HEK293 (cell line): Measurements from ENCODE around the gene BRPF1.

ENCODE experiments used
- CTCF ChIA-PET: fragments of 350-600 bp; formaldehyde crosslinking; extraction: SDS; loops from one replicate; lab custom pipeline; 2021; ENCODE audit warnings: antibody characterized with exemption; lab: Yijun Ruan, JAX
- POLR2A ChIA-PET: fragments of 300-600 bp; formaldehyde crosslinking; extraction: SDS; loops from one replicate; lab custom pipeline; 2020; ENCODE audit warnings: antibody characterized with exemption, inconsistent platforms; lab: Yijun Ruan, JAX
- H3K27ac ChIP-seq: fragments of 200-500 bp; sonication (Bioruptor generic); 2 replicates; pipeline ENCODE4 v1.5.1; 2014; ENCODE audit warnings: low read depth, low read length, control low read depth, inconsistent platforms; ENCODE audit errors: extremely low read depth
- H3K36me3 ChIP-seq, 2 experiments: fragments of 200-500 bp in 1 of 2; sonication (Bioruptor generic) in 1 of 2; 1 replicate in 1 of 2; 2 replicates in 1 of 2; pipeline ENCODE4 v1.5.1; 2014 to 2017; ENCODE audit warnings: inconsistent platforms in 2 of 2, low read length in 2 of 2; ENCODE audit not compliant: control insufficient read depth in 2 of 2, insufficient read depth in 1 of 2
- H3K4me1 ChIP-seq: fragments of 200-500 bp; sonication (Bioruptor generic); 2 replicates; pipeline ENCODE4 v1.5.1; 2014; ENCODE audit warnings: mild to moderate bottlenecking, low read length, inconsistent platforms; ENCODE audit not compliant: control insufficient read depth, insufficient read depth
- H3K4me3 ChIP-seq: 2 replicates; pipeline ENCODE4 v1.5.1; 2011; ENCODE audit warnings: low read depth, mild to moderate bottlenecking, control low read depth, low read length, moderate library complexity
- H3K9me3 ChIP-seq: fragments of 200-500 bp; sonication (Bioruptor generic); 2 replicates; pipeline ENCODE4 v1.5.1; 2014; ENCODE audit warnings: low read depth, low read length, inconsistent platforms; ENCODE audit not compliant: control insufficient read depth, insufficient read depth
- EGR2 ChIP-seq: fragments of 450-650 bp; formaldehyde crosslinking; IDR thresholded peaks from 2 replicates; pipeline ENCODE4 v1.5.1; 2016; ENCODE audit warnings: low read depth, missing biosample characterization, missing genetic modification characterization
- GLI2 ChIP-seq: fragments of 450-650 bp; formaldehyde crosslinking; IDR thresholded peaks from 2 replicates; pipeline ENCODE4; 2017; ENCODE audit warnings: missing biosample characterization, missing genetic modification characterization, low read depth, borderline replicate concordance
- SCRT2 ChIP-seq: fragments of 450-650 bp; formaldehyde crosslinking; IDR thresholded peaks from 2 replicates; pipeline ENCODE4 v1.5.1; 2016; ENCODE audit warnings: missing biosample characterization, missing genetic modification characterization
- SP7 ChIP-seq: fragments of 450-650 bp; formaldehyde crosslinking; IDR thresholded peaks from 2 replicates; pipeline ENCODE4 v1.5.1; 2016; ENCODE audit warnings: missing biosample characterization, missing genetic modification characterization
- TCF7L2 ChIP-seq: IDR thresholded peaks from 2 replicates; pipeline ENCODE4 v1.6.1; 2011; ENCODE audit warnings: low read depth, mild to moderate bottlenecking, inconsistent platforms, low read length, moderate library complexity, borderline replicate concordance
- ZNF132 ChIP-seq: fragments of 450-650 bp; formaldehyde crosslinking; IDR thresholded peaks from 2 replicates; pipeline ENCODE4 v1.5.1; 2017; ENCODE audit warnings: missing biosample characterization, missing genetic modification characterization, borderline replicate concordance
- ZNF138 ChIP-seq: fragments of 450-650 bp; formaldehyde crosslinking; IDR thresholded peaks from 2 replicates; pipeline ENCODE4 v1.5.1; 2016; ENCODE audit warnings: missing biosample characterization, missing genetic modification characterization, borderline replicate concordance
- ZNF24 ChIP-seq: fragments of 450-650 bp; formaldehyde crosslinking; IDR thresholded peaks from 2 replicates; pipeline ENCODE4 v1.5.1; 2016; ENCODE audit warnings: missing biosample characterization, missing genetic modification characterization
- ZNF518A ChIP-seq: fragments of 450-650 bp; formaldehyde crosslinking; conservative IDR thresholded peaks from 2 replicates; pipeline ENCODE4 v1.5.1; 2016; ENCODE audit warnings: low read depth, missing biosample characterization, missing genetic modification characterization
- ZNF555 ChIP-seq: fragments of 450-650 bp; formaldehyde crosslinking; conservative IDR thresholded peaks from 2 replicates; pipeline ENCODE4 v1.5.1; 2017; ENCODE audit warnings: missing biosample characterization, mild to moderate bottlenecking, missing genetic modification characterization, inconsistent platforms
- ZNF571 ChIP-seq: fragments of 450-650 bp; formaldehyde crosslinking; IDR thresholded peaks from 2 replicates; pipeline ENCODE4 v1.5.0; 2017; ENCODE audit warnings: missing biosample characterization, missing genetic modification characterization
- ZNF623 ChIP-seq: fragments of 450-650 bp; formaldehyde crosslinking; IDR thresholded peaks from 2 replicates; pipeline ENCODE4 v1.5.1; 2016; ENCODE audit warnings: missing biosample characterization, missing genetic modification characterization
- ZNF785 ChIP-seq: fragments of 450-650 bp; formaldehyde crosslinking; IDR thresholded peaks from 2 replicates; pipeline ENCODE4 v1.5.1; 2016; ENCODE audit warnings: missing biosample characterization, missing genetic modification characterization
- ZNF830 ChIP-seq: fragments of 450-650 bp; IDR thresholded peaks from 2 replicates; pipeline ENCODE4 v1.5.0; 2018; ENCODE audit warnings: missing biosample characterization, missing genetic modification characterization, low read depth, mild to moderate bottlenecking, moderate library complexity
- TF ChIP-seq, protein P1 (sequence below): fragments of 450-650 bp; formaldehyde crosslinking; IDR thresholded peaks from 2 replicates; pipeline ENCODE4 v1.5.1; 2016; ENCODE audit warnings: missing biosample characterization, missing genetic modification characterization

Gene BRPF1

DNA sequence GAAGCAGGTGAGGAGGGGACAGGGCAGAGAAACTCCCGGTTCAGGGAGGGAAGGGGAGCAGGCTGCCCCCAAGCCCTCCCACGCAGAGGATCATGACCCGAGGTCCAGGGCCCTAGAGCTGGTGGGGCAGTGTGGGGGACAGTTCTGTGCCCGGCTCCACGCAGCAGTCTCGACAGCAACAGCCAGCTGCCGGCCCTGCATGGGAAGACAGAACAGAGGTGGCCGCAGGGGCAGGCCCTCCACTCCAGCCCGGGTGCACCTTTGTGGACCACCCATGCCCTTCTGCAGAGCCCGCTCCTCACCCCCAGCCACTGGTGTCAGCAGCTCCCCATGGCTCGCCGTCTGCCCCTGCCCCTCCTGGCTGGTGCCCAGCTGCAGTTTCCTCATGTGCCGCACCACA lies 25.9 kb downstream of the BRPF1 start:
- Histone ChIP-seq H3K4me1 (no peaks in the 10 kb centered on the region), H3K36me3 (peaks cover 11 to 79% of the 10 kb centered on the region in 2 experiments; a peak in 2 of 3 replicates), H3K27ac (no peak overlapping the region), H3K9me3 (no peaks in the 10 kb centered on the region), H3K4me3 (no peak overlapping the region)
- TF ChIP-seq, protein P1, sequence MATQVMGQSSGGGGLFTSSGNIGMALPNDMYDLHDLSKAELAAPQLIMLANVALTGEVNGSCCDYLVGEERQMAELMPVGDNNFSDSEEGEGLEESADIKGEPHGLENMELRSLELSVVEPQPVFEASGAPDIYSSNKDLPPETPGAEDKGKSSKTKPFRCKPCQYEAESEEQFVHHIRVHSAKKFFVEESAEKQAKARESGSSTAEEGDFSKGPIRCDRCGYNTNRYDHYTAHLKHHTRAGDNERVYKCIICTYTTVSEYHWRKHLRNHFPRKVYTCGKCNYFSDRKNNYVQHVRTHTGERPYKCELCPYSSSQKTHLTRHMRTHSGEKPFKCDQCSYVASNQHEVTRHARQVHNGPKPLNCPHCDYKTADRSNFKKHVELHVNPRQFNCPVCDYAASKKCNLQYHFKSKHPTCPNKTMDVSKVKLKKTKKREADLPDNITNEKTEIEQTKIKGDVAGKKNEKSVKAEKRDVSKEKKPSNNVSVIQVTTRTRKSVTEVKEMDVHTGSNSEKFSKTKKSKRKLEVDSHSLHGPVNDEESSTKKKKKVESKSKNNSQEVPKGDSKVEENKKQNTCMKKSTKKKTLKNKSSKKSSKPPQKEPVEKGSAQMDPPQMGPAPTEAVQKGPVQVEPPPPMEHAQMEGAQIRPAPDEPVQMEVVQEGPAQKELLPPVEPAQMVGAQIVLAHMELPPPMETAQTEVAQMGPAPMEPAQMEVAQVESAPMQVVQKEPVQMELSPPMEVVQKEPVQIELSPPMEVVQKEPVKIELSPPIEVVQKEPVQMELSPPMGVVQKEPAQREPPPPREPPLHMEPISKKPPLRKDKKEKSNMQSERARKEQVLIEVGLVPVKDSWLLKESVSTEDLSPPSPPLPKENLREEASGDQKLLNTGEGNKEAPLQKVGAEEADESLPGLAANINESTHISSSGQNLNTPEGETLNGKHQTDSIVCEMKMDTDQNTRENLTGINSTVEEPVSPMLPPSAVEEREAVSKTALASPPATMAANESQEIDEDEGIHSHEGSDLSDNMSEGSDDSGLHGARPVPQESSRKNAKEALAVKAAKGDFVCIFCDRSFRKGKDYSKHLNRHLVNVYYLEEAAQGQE (tag by site-specific recombination) = no peak
- no peak for TF ChIP-seq ZNF555 (tag by site-specific recombination)
- no peak for TF ChIP-seq ZNF571 (tag by site-specific recombination)
- TF ChIP-seq ZNF518A (tag by site-specific recombination) = no peak
- TF ChIP-seq ZNF132 (tag by site-specific recombination) = no peak
- TF ChIP-seq ZNF24 (tag by site-specific recombination) = no peak
- TF ChIP-seq ZNF138 = no peak
- TF ChIP-seq TCF7L2 = no peak
- no peak for TF ChIP-seq SP7 (tag by site-specific recombination)
- no peak for TF ChIP-seq ZNF785 (tag by site-specific recombination)
- CTCF ChIA-PET = interaction anchor here (0.7 kb wide), 1 partner anchor 215 kb away, joined by 3 read pairs; no protein-coding TSS in a partner anchor
- POLR2A ChIA-PET = no interaction called here

DNA sequence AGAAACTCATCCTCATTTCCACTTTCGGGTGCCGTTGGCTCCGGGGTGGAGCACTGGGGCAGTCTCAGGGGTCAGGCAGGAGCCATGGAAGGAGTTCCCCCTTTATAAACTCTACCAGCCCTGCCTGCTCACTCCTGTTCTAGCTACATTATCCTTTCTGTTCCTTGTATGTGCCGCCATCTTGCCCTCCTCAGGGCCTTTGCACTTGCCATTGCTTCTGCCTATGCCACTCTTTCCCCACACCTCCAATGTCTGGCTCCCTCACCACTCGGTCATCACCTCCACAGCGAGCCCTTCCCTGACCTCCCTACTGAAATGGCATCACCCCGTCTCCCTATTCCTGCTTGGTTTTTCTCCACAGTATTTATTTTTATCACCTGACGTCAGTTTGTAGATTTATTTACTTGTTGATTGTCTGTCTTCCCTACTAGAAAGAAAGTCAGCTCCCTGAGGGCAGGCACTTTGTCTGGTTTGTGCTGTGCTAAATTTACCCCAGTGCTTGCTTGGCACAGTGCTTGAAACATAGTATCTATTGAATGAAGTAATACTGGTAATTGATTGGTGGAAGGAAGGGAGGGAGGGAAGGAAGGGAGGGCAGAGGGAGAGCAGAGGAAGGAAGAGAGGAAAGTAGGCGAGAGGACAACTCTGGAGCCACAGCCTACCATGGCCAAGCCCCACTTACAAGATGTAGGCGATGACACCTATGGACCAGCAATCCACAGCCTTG lies 29.4 kb downstream of the BRPF1 start:
- Histone ChIP-seq H3K4me1 (no peaks in the 10 kb centered on the region), H3K4me3 (no peak overlapping the region), H3K27ac (no peak overlapping the region), H3K9me3 (no peaks in the 10 kb centered on the region), H3K36me3 (peaks cover 16 to 80% of the 10 kb centered on the region in 2 experiments; a peak in 2 of 3 replicates)
- POLR2A ChIA-PET = interaction anchor here (0.6 to 0.7 kb wide), 2 partner anchors 51 to 52 kb away, joined by 3 to 4 read pairs; no protein-coding TSS in a partner anchor
- no peak for TF ChIP-seq GLI2 (tag by site-specific recombination)
- peak; percentile 91 for TF ChIP-seq ZNF623 (tag by site-specific recombination)
- TF ChIP-seq SCRT2 (tag by site-specific recombination) = peak; percentile 31; the same call in 1 of the 2 replicates
- TF ChIP-seq EGR2 (tag by site-specific recombination) = no peak
- no peak for TF ChIP-seq ZNF830 (tag by site-specific recombination)
- CTCF ChIA-PET = interaction anchor here (0.8 kb wide), 1 partner anchor 9 kb away, joined by 3 read pairs; the partner anchor contains the start of gene CAMK1
